ENCODE measurements around the gene WSB1.

Gene WSB1

GRCh38 chr17:27348196-27348595 lies 54.3 kb downstream of the WSB1 start:
- no peak for TF ChIP-seq EZH2 (IDR thresholded peaks at IDR 0.05; ENCODE audit: borderline replicate concordance, low read depth, low read length, severe bottlenecking)
- no peak for TF ChIP-seq CTCF (IDR thresholded peaks at IDR 0.05; ENCODE audit: borderline replicate concordance, extremely low read depth, low read length, poor library complexity, severe bottlenecking)
- H3K27ac ChIP-seq (ENCODE audit: low read length): no peak overlapping the region
- H3K36me3 ChIP-seq (ENCODE audit: insufficient read depth, low read length): no peaks in the 10 kb centered on the region
- DNase-seq (no peak), ATAC-seq (ENCODE audit: insufficient read depth, low read depth) (no peak)
- no peaks in the 10 kb centered on the region for H4K20me1 ChIP-seq (ENCODE audit: insufficient read depth, low read length)
- H3K9ac ChIP-seq (ENCODE audit: low read depth, low read length): no peak overlapping the region
- H3K4me3 ChIP-seq (ENCODE audit: low read depth in 1 of 2, low read length in 2 of 2): no peak overlapping the region
- no peak overlapping the region for H2AFZ ChIP-seq (ENCODE audit: low read depth, low read length)
- H3K4me1 ChIP-seq (ENCODE audit: insufficient read depth, low read length): peaks cover 13% of the 10 kb centered on the region
- no peaks in the 10 kb centered on the region for H3K9me3 ChIP-seq (ENCODE audit: insufficient read depth, low read length, severe bottlenecking)
- H3K27me3 ChIP-seq (ENCODE audit: insufficient read depth, low read length, poor library complexity): no peaks in the 10 kb centered on the region
- H3K4me2 ChIP-seq (ENCODE audit: insufficient read depth, low read length): no peak overlapping the region
- peaks cover 9% of the 10 kb centered on the region for H3K79me2 ChIP-seq (ENCODE audit: insufficient read depth, low read length)

- Histone ChIP-seq H3K4me2 (ENCODE audit: insufficient read depth, low read length) (no peak overlapping the region), H2AFZ (ENCODE audit: low read depth, low read length) (no peak overlapping the region), H3K36me3 (ENCODE audit: insufficient read depth, low read length) (no peaks in the 10 kb centered on the region), H3K4me3 (ENCODE audit: low read depth in 1 of 2, low read length in 2 of 2) (no peak overlapping the region), H3K27ac (ENCODE audit: low read length) (no peak overlapping the region), H4K20me1 (ENCODE audit: insufficient read depth, low read length) (no peaks in the 10 kb centered on the region), H3K79me2 (ENCODE audit: insufficient read depth, low read length) (peaks cover 11% of the 10 kb centered on the region), H3K4me1 (ENCODE audit: insufficient read depth, low read length) (peaks cover 22% of the 10 kb centered on the region), H3K9me3 (ENCODE audit: insufficient read depth, low read length, severe bottlenecking) (no peaks in the 10 kb centered on the region), H3K27me3 (ENCODE audit: insufficient read depth, low read length, poor library complexity) (no peaks in the 10 kb centered on the region), H3K9ac (ENCODE audit: low read depth, low read length) (no peak overlapping the region)
- no peak for TF ChIP-seq EZH2 (IDR thresholded peaks at IDR 0.05; ENCODE audit: borderline replicate concordance, low read depth, low read length, severe bottlenecking)
- no peak for TF ChIP-seq CTCF (IDR thresholded peaks at IDR 0.05; ENCODE audit: borderline replicate concordance, extremely low read depth, low read length, poor library complexity, severe bottlenecking)
- DNase-seq (no peak), ATAC-seq (ENCODE audit: insufficient read depth, low read depth) (no peak)
Observed at GRCh38 chr17:27349540-27350021, 55.7 kb downstream of the WSB1 start.

- no peak for TF ChIP-seq CTCF (IDR thresholded peaks at IDR 0.05; ENCODE audit: borderline replicate concordance, extremely low read depth, low read length, poor library complexity, severe bottlenecking)
- no peak for TF ChIP-seq EZH2 (IDR thresholded peaks at IDR 0.05; ENCODE audit: borderline replicate concordance, low read depth, low read length, severe bottlenecking)
- Histone ChIP-seq H3K9ac (ENCODE audit: low read depth, low read length) (no peak overlapping the region), H3K4me1 (ENCODE audit: insufficient read depth, low read length) (peaks cover 22% of the 10 kb centered on the region), H4K20me1 (ENCODE audit: insufficient read depth, low read length) (no peaks in the 10 kb centered on the region), H3K36me3 (ENCODE audit: insufficient read depth, low read length) (no peaks in the 10 kb centered on the region), H3K4me3 (ENCODE audit: low read depth in 1 of 2, low read length in 2 of 2) (no peak overlapping the region), H3K9me3 (ENCODE audit: insufficient read depth, low read length, severe bottlenecking) (no peaks in the 10 kb centered on the region), H2AFZ (ENCODE audit: low read depth, low read length) (no peak overlapping the region), H3K27ac (ENCODE audit: low read length) (no peak overlapping the region), H3K79me2 (ENCODE audit: insufficient read depth, low read length) (peaks cover 11% of the 10 kb centered on the region), H3K27me3 (ENCODE audit: insufficient read depth, low read length, poor library complexity) (no peaks in the 10 kb centered on the region), H3K4me2 (ENCODE audit: insufficient read depth, low read length) (no peak overlapping the region)
- ATAC-seq (ENCODE audit: insufficient read depth, low read depth) (no peak), DNase-seq (no peak)
Observed at GRCh38 chr17:27351759-27352158, 57.8 kb downstream of the WSB1 start.

Measured in DND-41 (cell line).